Ovary (tissue), 9 donors: ENCODE data around the gene C16orf96. TPM values are rescaled to one million over a fixed set of nuclear protein-coding genes. Genes with fewer than 3 reads are reported as not detected.

Experiments used
- DNase-seq, 5 donors: peaks; one replicate each; pipeline ENCODE4 v3.0.0-alpha.2; 2019 to 2020
- H3K27ac ChIP-seq, 2 donors: fragments of 200-600 bp; one replicate each; pipeline versions ENCODE4 v1.5.1 to v1.8.0; 2019 to 2022
- H3K27me3 ChIP-seq: fragments of 200-600 bp; one replicate; pipeline ENCODE4 v1.8.0; 2022
- H3K36me3 ChIP-seq: fragments of 200-600 bp; sonication (generic); one replicate; pipeline ENCODE4 v1.5.1; 2019
- H3K4me1 ChIP-seq: one replicate; pipeline ENCODE4 v1.8.1; 2013; ENCODE audit warnings: mild to moderate bottlenecking, moderate library complexity; ENCODE audit not compliant: insufficient read depth
- H3K4me3 ChIP-seq: fragments of 200-600 bp; sonication (generic); one replicate; pipeline ENCODE4 v1.5.1; 2017
- H3K9me3 ChIP-seq, 2 donors: fragments of 200-600 bp in 1 of 2; sonication (generic) in 1 of 2; one replicate each; pipeline versions ENCODE4 v1.5.1 to v1.8.1; 2013 to 2019; ENCODE audit warnings: mild to moderate bottlenecking in 1 of 2, moderate library complexity in 1 of 2
- CTCF ChIP-seq, 3 donors: fragments of 450-650 bp in 2 of 3; fragments of 200-600 bp in 1 of 3; IDR thresholded peaks; one replicate each; pipeline versions ENCODE4 v1.5.1 to v1.8.0; 2016 to 2022; ENCODE audit warnings: antibody characterized with exemption in 3 of 3, mild to moderate bottlenecking in 1 of 3
- EP300 ChIP-seq: sonication (generic); formaldehyde crosslinking; IDR thresholded peaks from one replicate; pipeline ENCODE4 v1.6.1; 2017; ENCODE audit warnings: antibody characterized with exemption
- POLR2A ChIP-seq: fragments of 450-650 bp; IDR thresholded peaks from one replicate; pipeline ENCODE4 v1.6.1; 2017; ENCODE audit warnings: antibody characterized with exemption, mild to moderate bottlenecking, moderate library complexity
- WGBS, 3 donors: extraction: QIAGEN DNeasy Blood & Tissue Kit in 1 of 3; methylation state at CpG; one replicate each; pipeline versions ENCODE4 v1.1.5 to v1.1.7; 2013 to 2017; 5-methylcytosine and 5-hydroxymethylcytosine counted together
- intact Hi-C, 4 donors: fragments of 100-400 bp; cut with DNase I; formaldehyde crosslinking; loops; one replicate each; pipeline versions ENCODE4 v1.11.0 to v1.15.1; 2022 to 2023
- polyA plus RNA-seq, 2 donors: library from polyadenylated mRNA; stranded (reverse); fragments of 200-250 nt in 1 of 2; fragments of 350-450 nt in 1 of 2; fragmentation: Illumina TruSeq in 1 of 2; extraction: RNeasy Lipid Tissue Mini Kit (QIAGEN cat#74804) in 1 of 2; gene quantifications; one replicate each; pipeline ENCODE4 v1.2.3, GENCODE V29; 2013 to 2014
- total RNA-seq, 7 donors: library from RNA; depleted of rRNA in 2 of 7; stranded (reverse); fragments of >200 nt in 2 of 7; fragmentation: NEBNext Ultra II Directional in 3 of 7; extraction: Animal tissue kit (Norgen Biotek cat#: 25700) in 3 of 7; gene quantifications; one replicate each; pipeline versions ENCODE4 v1.1.0 to v1.2.4, GENCODE V29; 2016 to 2023
- donor health status: DM: no; HTN: no; CAD: no; lungs with moderate emphysema.
- donor health status: DM: no; HTN: no; CAD: no.
- donor health status: Bipolar disorder and iron deficiency.
- donor health status: DM: yes; HTN: yes; CAD: no.
- donor health status: DM: no; HTN: no; CAD: no.
- donor health status: DM: yes; HTN: yes; CAD: no.

C16orf96 gene
- total and polyA plus RNA-seq, 9 donors, result 0.07 to 0.30 (median 0.12) TPM

- Histone ChIP-seq H3K4me3 (no peak overlapping the region), H3K36me3 (no peaks in the 10 kb centered on the region), H3K27ac (no peak overlapping the region), H3K9me3 (no peaks in the 10 kb centered on the region), H3K4me1 (peaks cover 14% of the 10 kb centered on the region), H3K27me3 (no peaks in the 10 kb centered on the region)
- DNase-seq, result no peak
- no peak for TF ChIP-seq CTCF (IDR thresholded peaks at IDR 0.05)
- TF ChIP-seq EP300, result no peak
- TF ChIP-seq POLR2A, result no peak
- intact Hi-C loops, result loop anchor here in 1 of 4 donors (10.0 kb wide), 1 partner anchor 344 kb away; the partner anchor contains the start of gene SEC14L5
- WGBS, 3 donors, result 81 to 82% (median 82%) methylated on average over 30 to 32 of the region's 32 CpGs
Measured at GRCh38 chr16:4610011-4611005, 54.2 kb downstream of the C16orf96 start.

- Histone ChIP-seq H3K9me3 (no peaks in the 10 kb centered on the region), H3K4me1 (peaks cover 15% of the 10 kb centered on the region), H3K36me3 (no peaks in the 10 kb centered on the region), H3K4me3 (no peak overlapping the region), H3K27ac (no peak overlapping the region), H3K27me3 (no peaks in the 10 kb centered on the region)
- no peak for DNase-seq
- intact Hi-C loops, result loop anchor here in 1 of 4 donors (10.0 kb wide), 1 partner anchor 343 kb away; the partner anchor contains the start of gene SEC14L5
- TF ChIP-seq POLR2A (no peak), EP300 (no peak), CTCF (IDR thresholded peaks at IDR 0.05) (no peak)
- 83 to 85% (median 84%) methylated on average over 22 of the region's 22 CpGs for WGBS, 3 donors
Measured at GRCh38 chr16:4611337-4612021, 55.3 kb downstream of the C16orf96 start.

GRCh38 chr16:4612474-4612931, 56.4 kb downstream of the C16orf96 start:
- Histone ChIP-seq H3K9me3 (no peaks in the 10 kb centered on the region), H3K36me3 (no peaks in the 10 kb centered on the region), H3K4me1 (peaks cover 15% of the 10 kb centered on the region), H3K27me3 (no peaks in the 10 kb centered on the region), H3K4me3 (no peak overlapping the region), H3K27ac (no peak overlapping the region)
- peak in 1 of 5 donors; percentile 40 for DNase-seq
- 83 to 91% (median 90%) methylated on average over 7 of the region's 7 CpGs for WGBS, 3 donors
- no peak for TF ChIP-seq EP300
- TF ChIP-seq POLR2A, result no peak
- TF ChIP-seq CTCF (IDR thresholded peaks at IDR 0.05), result no peak
- intact Hi-C loops, result loop anchor here in 1 of 4 donors (10.0 kb wide), 1 partner anchor 342 kb away; the partner anchor contains the start of gene SEC14L5

GRCh38 chr16:4612977-4613635, 57.0 kb downstream of the C16orf96 start:
- DNase-seq, result peak in 1 of 5 donors; percentile 44
- no peak for TF ChIP-seq POLR2A
- H3K4me1 ChIP-seq, result peaks cover 18% of the 10 kb centered on the region
- 37 to 48% (median 44%) methylated on average over 9 to 14 of the region's 14 CpGs for WGBS, 3 donors
- H3K4me3 ChIP-seq, result peak overlapping the region; percentile 95
- H3K36me3 ChIP-seq, result no peaks in the 10 kb centered on the region
- intact Hi-C loops, result loop anchor here in 1 of 4 donors (10.0 kb wide), 1 partner anchor 342 kb away; the partner anchor contains the start of gene SEC14L5
- H3K9me3 ChIP-seq, result no peaks in the 10 kb centered on the region
- H3K27me3 ChIP-seq, result no peaks in the 10 kb centered on the region
- peak overlapping the region in 1 of 2 donors; percentile 9 for H3K27ac ChIP-seq
